Colonic mucosa (tissue), 4 donors: ENCODE results near the gene DDIT3. TPM values are rescaled to one million over a fixed set of nuclear protein-coding genes. Genes with fewer than 3 reads are reported as not detected.

Source experiments
- DNase-seq: peaks from one replicate; pipeline ENCODE4 v3.0.0-alpha.2; 2020
- H3K27ac ChIP-seq: fragments of 200-600 bp; one replicate; pipeline ENCODE4 v1.8.0; 2021
- H3K27me3 ChIP-seq: fragments of 200-600 bp; one replicate; pipeline ENCODE4 v1.8.0; 2021
- H3K36me3 ChIP-seq: fragments of 200-600 bp; one replicate; pipeline ENCODE4 v1.8.0; 2021
- H3K4me1 ChIP-seq: fragments of 200-600 bp; one replicate; pipeline ENCODE4 v1.8.0; 2021; ENCODE audit warnings: mild to moderate bottlenecking
- H3K4me3 ChIP-seq: fragments of 200-600 bp; one replicate; pipeline ENCODE4 v1.8.0; 2021
- H3K9ac ChIP-seq, 2 donors: one replicate each; pipeline ENCODE4 v1.7.0; 2013; ENCODE audit warnings: control low read depth in 2 of 2, low read depth in 2 of 2, low read length in 2 of 2
- H3K9me3 ChIP-seq: fragments of 200-600 bp; one replicate; pipeline ENCODE4 v1.8.0; 2021
- CTCF ChIP-seq: fragments of 200-600 bp; IDR thresholded peaks from one replicate; pipeline ENCODE4 v1.8.0; 2022; ENCODE audit warnings: antibody characterized with exemption, mild to moderate bottlenecking
- intact Hi-C: fragments of 100-400 bp; cut with DNase I; formaldehyde crosslinking; loops from one replicate; pipeline ENCODE4 v1.14.1; 2022
- total RNA-seq, 2 donors: library from RNA; stranded (reverse); fragmentation: NEBNext Ultra II Directional in 1 of 2; extraction: Animal tissue kit (Norgen Biotek cat#: 25700) in 1 of 2; gene quantifications; one replicate each; pipeline ENCODE4 v1.2.1, GENCODE V29; 2021
- donor health status: healthy.
- donor health status: DM: no; HTN: no; CAD: no.
- donor health status: DM: no; HTN: no; CAD: no.

The DDIT3 gene
- total RNA-seq, 2 donors from 2014 or later: 17.5 to 22.8 TPM

- intact Hi-C loops: no loop called here
- no peak for TF ChIP-seq CTCF
- Histone ChIP-seq H3K4me3 (no peak overlapping the region), H3K27me3 (no peaks in the 10 kb centered on the region), H3K4me1 (no peaks in the 10 kb centered on the region), H3K9ac (no peak overlapping the region), H3K9me3 (no peaks in the 10 kb centered on the region), H3K27ac (no peak overlapping the region), H3K36me3 (no peaks in the 10 kb centered on the region)
- DNase-seq: no peak
Measured at GRCh38 chr12:57560516-57560915, 40.2 kb upstream of the DDIT3 start.

- no peak overlapping the region for H3K27ac ChIP-seq
- intact Hi-C loops: no loop called here
- no peaks in the 10 kb centered on the region for H3K4me1 ChIP-seq
- DNase-seq: no peak
- H3K36me3 ChIP-seq: no peaks in the 10 kb centered on the region
- no peaks in the 10 kb centered on the region for H3K9me3 ChIP-seq
- no peak overlapping the region for H3K4me3 ChIP-seq
- H3K9ac ChIP-seq: no peak overlapping the region
- no peak for TF ChIP-seq CTCF
- no peaks in the 10 kb centered on the region for H3K27me3 ChIP-seq
Measured at GRCh38 chr12:57558864-57559263, 38.5 kb upstream of the DDIT3 start.

GRCh38 chr12:57554897-57555296 lies 34.6 kb upstream of the DDIT3 start:
- no peak for TF ChIP-seq CTCF
- no peak for DNase-seq
- Histone ChIP-seq H3K9me3 (no peaks in the 10 kb centered on the region), H3K4me1 (no peaks in the 10 kb centered on the region), H3K4me3 (no peak overlapping the region), H3K27ac (no peak overlapping the region), H3K9ac (no peak overlapping the region), H3K36me3 (no peaks in the 10 kb centered on the region), H3K27me3 (peaks cover 2% of the 10 kb centered on the region)
- intact Hi-C loops: no loop called here

- no peak for DNase-seq
- Histone ChIP-seq H3K9me3 (no peaks in the 10 kb centered on the region), H3K27me3 (peaks cover 5% of the 10 kb centered on the region), H3K36me3 (no peaks in the 10 kb centered on the region), H3K27ac (no peak overlapping the region), H3K4me3 (no peak overlapping the region), H3K4me1 (no peaks in the 10 kb centered on the region), H3K9ac (no peak overlapping the region)
- intact Hi-C loops: no loop called here
- no peak for TF ChIP-seq CTCF
Measured at GRCh38 chr12:57554453-57554852, 34.1 kb upstream of the DDIT3 start.

- TF ChIP-seq CTCF: no peak
- Histone ChIP-seq H3K27me3 (peaks cover 5% of the 10 kb centered on the region), H3K9me3 (no peaks in the 10 kb centered on the region), H3K27ac (no peak overlapping the region), H3K9ac (no peak overlapping the region), H3K36me3 (no peaks in the 10 kb centered on the region), H3K4me1 (no peaks in the 10 kb centered on the region), H3K4me3 (no peak overlapping the region)
- intact Hi-C loops: no loop called here
- DNase-seq: no peak
Measured at GRCh38 chr12:57553343-57554202, 33.3 kb upstream of the DDIT3 start.
